NCI-H1092 treated with DMSO at 0.1 percent for 48 hours (cell line): Measurements from ENCODE around the gene FAM181A.

Source experiments
- DNase-seq: peaks from one replicate; lab custom pipeline; 2025; lab: John Stamatoyannopoulos, UW

The FAM181A gene

DNA sequence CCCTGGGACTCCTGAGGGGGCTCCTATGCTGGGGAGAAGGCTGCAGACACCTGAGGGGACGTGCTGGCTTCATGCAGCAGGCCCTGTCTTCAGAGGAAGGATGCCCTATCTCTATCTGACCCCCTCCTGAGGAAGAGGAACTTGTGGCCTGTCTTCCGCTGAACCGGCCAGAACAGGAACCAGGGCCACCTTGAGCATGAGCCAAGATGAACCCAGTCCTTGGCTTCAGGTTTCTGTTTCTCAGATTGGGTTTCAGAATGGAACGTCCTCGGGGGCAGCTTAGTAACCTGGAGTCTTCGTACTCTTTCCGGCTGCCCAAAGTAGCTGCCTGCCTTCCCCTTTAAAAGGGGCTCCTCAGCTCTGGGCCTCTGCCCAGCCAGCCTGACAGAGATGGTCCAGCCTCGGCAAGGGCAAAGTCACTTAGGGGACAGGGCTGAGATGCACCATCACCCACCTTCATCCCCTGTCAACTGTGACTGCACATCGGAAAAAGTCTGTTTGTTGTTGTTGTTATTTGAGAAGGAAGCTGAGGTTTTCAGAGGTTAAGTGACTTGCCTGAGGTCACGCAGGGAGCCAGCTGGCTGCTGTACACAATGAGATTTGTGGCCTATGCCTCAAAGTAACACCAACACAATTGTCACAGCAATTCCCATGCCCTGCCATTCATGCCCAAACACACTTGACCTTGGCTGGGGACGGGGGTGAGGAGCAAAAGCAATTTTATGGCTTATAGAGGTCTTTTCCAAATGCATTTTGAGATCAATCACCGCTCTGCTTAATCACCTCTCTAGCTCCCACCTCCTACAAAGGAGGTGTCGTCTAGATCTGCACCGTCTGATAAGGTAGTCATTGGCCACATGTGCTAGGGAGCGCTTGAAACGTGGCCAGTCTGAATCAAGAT is 35.8 kb downstream of the FAM181A start:
- no peak for DNase-seq

DNA sequence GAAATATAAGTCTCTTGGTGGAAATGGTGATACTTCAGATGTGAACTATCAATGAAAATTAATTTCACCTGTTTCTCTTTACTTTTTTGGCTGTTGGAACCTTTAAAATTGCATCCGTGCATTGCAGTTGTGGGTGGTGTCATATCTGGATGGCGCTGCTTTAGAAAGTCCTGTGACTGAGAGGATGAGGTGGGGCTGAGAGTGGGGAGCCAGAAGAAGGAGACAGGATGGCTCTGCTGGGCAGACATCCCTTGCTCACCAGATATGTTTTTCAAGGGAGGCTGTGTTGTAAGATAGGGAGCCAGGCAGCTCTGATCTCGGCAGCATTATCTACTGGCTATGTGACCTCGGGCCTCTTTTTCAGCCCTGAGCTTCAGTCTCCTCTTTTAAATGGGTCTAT is 36.5 kb downstream of the FAM181A start:
- DNase-seq = no peak

DNA sequence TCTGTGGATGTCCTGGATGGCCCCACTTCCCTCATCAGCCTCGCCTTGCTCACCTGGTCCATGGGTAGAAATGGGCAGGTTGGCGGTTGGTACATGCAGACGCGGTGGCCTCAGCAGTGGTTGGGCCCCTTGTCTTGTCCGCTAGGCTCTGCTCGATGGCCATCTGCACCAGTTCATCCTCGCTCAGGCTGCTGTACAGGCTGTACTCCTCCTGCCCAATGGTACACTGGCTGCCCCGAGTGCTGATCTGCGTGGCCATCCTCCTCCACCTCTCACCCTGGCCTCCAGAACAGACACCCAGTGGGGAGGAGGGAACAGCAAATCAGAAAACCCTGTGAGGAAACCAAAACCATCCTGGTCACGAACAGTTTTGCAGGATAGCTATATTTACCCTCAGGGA is 37.1 kb downstream of the FAM181A start:
- DNase-seq = no peak

DNA sequence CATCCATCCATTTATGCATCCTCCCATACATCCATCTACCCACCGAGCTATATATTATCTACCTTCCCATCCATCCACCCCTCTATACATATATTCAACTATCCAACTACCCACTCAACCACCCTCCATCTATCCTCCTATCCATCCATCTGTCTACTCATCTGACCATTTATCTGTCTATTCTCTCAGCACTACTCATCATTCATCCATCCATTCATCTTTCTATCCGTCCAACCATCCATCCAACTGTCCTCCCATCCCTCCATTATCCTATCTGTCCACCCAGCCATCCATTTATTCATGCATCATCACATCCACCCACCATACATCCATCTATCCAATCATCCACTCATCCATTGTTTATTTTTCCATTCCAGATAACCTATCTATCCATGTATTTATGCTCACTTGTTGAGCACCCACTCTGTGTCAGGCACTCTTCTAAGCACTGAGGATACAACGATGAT is 37.7 kb downstream of the FAM181A start:
- no peak for DNase-seq

DNA sequence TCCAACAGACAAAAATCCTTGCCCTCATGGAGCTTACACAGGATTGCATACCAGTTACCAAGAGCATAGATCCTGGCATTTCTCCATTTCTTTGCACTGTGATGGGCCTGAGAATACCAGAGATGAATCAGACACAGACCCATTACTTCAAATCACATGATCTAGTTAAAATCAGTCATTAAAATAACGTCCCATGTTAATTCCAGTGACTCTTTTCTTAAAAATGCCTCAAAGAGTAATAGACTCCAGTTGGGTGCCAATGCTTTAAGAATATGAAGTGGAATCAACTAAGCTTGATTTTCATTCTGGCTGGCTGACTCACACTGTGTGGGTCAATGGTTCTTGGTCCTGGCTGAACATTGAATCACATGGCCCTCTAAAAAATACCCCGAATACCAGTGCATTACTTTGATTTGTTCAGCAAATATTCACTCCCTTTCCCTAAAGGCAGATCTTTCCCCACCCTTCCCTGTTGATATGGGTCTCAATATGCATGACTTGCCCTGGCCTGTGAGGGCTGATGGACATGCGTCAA is 38.2 kb downstream of the FAM181A start:
- no peak for DNase-seq

DNA sequence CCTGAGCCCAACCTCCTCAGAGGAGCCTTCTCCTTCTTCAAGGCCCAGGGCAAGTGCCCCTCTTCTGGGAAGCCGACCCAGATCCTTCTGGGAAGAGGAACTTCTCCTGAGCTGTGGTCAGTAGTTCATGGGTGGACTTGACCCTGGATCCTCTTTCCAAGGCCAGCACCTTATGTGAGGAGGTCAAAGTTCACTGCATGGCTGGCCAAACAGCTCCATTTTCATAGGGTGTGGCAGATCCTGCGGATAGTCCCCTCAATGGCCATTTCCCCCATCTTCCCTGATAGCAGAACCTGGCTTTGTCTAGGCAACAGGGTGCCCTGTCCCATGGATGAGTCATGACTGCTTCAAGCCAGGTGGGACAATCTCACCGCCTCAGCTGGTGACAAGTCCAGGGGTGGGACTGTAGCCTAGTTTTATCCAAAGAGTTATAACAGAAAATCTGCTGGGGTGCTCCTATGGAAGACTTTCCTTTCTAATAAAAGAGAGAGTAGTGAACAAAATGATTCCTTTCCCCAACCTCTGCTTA is 38.9 kb downstream of the FAM181A start:
- DNase-seq = no peak

DNA sequence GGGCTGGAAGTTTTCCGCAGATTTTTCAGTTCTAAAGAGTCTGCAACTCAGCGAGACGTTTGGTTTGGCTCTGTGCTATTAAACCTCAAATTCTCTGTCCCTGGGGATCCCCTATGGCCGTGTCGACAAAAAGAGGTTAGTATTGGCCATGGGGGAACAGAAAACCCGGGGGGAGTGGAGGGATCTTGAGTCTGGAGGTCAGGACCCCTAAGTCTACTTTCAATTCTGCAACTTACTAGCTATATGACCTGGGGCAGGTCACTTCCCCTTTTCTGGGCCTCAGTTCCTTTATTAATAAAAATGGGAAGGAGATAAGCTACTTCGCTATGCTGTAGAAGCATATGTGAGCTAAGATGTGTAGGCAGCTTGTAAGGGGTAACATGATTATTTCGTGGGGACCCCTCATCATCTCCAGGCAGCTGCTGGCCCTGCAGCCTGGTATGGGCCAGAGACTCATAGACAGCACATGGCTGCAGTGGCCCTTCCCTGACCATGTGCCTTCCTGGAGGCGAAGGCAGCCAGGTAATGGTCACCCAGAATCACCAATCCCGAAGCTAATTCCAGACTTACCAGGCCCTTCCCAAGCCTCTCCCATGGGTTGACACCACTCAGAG is 40.6 kb downstream of the FAM181A start:
- no peak for DNase-seq

DNA sequence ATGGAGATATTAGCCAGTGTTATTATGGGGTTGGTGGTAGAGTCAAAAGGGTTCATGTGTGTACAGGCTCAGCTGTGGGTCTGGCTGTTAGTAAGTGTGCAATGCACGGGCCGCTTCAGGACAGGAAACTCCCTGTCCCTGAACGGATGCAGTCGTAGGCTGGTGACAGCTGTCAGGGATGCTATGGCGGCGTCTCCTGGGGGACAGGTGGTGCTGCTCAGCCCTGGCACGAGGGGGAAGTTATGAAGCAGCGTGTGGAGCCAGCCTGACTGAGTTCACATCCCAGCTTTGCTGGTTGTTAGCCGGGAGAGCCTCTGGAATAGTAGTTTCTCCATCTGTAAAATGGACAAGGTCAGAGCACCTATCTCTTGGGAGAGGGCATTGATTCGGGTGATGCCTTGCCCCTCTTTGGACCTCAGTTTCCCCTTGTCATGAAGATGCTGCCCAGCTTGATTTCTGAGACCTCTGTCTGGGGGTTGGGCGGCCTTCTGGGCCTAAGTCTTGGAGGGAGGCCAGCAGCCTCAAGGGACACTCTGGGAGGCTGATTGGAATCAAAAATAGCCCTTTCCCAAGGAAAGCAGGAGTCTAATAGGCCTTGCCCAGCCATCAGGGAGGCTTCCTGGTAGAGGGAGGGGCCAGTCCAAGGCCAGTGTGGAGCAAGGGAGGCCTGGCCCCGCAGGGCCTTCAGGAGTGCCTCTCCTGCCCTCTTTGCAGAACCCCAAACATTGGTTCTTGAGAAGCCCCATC is 42.1 kb downstream of the FAM181A start:
- DNase-seq = no peak

DNA sequence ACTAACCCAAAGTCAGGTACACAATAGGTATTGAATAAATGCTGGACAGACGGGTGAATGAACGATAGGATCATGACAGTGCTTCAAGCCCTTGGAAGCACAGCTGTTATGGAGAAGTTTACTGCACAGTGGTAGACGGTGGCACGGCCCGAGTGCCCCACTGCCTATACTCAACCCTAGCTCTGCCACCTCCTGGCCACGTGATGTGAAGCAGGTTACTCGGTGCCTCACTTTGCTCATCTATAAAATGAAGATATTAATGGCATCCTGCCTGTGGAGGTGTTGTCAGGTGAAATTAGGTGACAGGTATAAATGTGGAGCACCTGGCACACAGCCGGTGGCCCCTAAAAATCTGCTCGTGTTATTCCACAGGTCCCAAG is 43.4 kb downstream of the FAM181A start:
- DNase-seq = peak; percentile 35

DNA sequence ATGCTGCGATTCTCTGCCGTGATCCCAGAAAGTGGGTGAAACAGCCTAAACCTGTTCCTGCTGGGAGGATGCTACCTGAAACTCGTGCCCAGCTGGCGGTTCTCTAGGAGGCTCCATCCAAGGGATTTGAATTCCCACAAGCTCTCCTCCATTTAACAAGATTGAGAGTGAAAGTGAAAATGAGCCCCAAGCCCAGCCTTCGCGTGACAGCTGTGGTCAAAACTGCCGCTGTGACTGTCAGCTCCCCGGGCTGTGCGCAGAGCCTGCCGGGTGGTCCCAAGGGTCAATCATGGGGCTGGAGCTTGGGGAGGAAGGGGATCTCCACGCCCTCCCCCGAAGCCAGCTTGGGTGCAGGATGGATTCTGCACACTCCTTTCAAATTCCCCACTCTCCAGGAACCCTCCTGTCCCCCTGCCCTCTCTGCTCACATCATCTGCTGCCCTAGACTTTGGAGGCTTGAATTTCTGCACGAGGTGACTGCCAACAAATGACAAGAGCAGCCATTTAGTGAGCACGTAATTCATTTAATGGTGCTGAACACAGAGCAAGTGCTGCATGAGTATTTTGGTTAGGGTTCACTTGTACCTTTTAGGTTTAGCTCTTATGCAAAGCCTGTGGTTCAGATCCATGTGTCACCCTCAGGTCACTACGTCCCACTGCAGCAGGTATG is 44.0 kb downstream of the FAM181A start:
- no peak for DNase-seq

DNA sequence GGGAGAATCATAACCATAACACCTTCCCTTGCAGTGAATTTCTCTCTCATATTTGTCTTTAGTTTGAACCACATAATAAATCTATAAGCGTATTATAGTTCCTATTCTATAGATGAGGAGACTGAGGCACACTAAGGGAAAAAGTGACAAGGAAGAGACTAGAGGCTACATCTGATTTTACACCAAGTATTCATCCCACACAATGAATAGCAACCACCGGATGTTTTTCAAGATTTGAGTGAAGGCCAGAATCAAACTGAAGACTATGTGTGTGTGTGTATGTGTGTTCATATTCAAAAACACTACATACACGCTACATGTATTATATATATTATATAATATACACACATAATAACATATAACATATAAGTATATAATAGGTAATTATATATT is 44.5 kb downstream of the FAM181A start:
- DNase-seq = no peak

DNA sequence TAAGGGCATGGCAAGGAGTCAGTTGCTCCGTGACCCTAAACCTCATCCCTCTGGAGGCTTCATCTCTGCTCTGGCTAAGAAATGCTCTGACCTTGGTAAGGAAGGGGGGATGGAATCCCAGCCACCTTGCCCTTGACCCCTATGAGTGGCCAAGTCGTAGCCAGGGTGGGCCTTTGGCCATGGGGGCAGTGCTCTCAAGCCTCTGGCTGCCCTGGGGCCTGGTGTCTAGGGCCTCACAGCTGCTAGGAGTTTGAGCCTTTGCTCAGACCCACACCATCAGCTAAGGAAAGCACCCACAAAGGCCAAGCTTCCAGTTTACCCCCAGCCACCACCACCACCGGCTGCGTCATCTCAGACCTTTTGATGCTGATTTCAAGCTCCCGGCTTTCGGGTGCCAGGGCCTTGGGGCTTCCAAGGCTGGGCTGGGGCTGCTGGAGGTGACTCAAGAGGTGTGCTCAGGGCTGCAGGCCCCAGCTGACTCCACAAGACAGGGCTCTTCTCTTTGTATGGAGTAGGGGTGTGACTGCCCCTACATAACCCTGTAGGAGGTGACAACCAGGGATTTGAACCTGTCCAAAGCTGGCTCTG is 45.6 kb downstream of the FAM181A start:
- DNase-seq = no peak

DNA sequence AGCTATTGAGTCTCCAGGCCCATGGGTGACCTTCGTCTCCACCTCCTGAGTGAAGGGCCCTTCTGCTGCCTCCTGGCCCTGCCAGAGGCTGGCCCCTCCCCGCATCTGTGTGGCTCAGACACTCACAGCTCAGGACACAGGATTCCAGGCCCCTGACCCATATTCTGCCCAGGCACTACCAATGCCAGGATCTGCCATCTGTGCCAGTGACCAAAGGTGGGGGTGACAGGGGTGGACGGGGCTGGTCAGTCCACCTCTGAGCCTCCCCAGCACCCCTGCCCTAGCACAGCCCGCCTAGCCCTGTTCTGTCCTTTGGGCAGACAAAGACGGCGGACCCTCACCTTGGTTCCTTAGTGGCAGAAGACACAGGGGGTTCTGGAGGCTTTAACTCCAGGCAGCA is 46.5 kb downstream of the FAM181A start:
- no peak for DNase-seq

DNA sequence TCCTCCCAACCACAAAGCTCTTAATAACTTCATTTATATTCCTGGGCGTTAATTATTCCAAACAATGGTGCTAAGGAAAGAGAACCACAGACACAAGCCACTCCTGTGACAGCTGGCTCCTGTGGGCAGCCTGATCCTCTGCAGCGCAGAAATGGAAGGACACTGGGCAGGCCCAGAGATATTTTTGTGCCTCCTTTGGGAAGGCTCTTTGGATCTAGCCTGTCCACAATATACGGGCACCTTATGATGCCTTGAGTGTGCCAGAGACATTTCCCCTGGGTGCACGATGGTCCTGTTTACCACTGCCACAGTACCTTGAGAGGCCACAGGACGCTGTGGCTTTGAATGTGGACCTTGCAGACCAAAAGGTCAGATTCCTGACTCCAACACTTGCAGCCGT is 47.2 kb downstream of the FAM181A start:
- no peak for DNase-seq

DNA sequence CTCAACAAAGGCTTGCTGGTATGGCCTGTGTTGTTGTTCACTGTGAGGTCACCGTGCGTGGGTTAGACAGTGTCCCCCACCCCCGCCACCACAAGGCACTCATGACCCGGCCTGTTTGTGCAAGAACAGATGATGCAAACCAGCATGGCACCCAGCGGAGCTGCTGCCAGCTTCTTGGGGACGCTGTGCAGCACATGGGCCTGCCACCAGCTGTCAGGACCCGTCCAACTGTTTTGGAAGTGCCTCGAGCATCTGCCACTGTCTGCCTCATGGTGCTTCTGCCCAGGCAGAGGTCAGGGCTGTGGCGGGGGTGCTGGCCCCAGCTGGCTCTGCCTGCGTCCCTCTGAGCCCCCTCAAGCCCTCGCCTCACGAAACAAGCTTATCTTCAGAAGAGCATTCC is 47.7 kb downstream of the FAM181A start:
- no peak for DNase-seq

DNA sequence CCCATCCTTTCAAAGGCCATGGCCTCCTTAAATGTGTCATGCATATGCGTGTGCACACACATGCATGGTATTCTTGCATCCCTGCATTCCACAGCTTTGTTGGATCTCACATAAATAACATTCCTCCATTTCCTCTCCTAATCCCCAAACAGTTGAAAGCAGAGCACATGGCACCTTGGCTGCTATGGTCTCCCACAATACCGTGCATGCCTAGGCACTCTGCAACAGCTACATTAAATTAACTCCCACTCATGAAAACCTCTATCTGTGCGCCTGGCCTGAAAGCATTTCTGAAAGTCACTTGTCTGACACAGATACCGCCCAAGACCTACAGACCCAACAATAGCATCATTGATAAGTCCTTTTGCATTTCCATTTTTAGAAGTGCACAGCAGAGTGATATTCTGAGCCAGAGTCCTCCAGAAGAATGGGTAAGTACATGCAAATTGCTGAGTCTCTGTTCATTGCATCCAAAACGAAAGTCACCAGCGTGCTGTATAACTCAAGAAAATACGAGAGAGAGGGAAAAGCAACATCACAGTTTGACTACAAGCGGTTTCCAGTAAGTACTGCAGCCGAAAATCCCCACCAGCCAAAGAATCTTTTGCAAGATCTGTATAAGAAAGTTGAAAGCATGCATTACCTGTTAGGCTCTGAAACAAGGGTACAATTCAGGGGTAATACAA is 48.8 kb downstream of the FAM181A start:
- DNase-seq = no peak

DNA sequence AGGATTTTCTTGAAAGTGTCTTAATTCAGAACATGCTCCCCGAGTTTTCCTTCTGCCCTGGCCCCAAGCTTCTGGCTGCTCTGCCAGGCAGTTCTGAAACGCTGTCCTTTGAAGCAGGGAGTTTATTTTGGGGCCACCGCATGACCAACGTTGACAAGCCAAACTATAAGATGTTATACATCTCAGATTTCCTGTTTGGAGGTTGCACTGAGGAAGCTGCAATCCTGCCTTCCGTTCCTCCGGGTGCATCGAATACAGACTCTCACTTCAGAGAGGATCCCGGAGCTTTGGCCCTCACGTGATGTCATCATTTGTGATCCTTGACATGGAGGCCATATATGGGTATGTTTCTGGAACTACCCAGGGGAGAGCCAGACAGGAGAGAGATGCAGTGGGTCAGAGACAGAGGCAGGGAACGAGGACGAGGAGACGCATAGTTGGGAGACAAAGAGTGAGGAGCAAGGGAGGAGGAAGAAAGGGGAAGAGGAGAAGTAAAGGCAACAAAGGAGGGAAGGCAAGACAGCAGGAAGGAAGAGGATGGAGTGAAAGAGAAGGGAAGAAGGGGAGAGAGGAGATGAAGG is 49.4 kb downstream of the FAM181A start, which contains the start of gene ASB2:
Gene ASB2 (minus strand): TSS at position 94 of the 581 bp plus-strand sequence. CDS start 12,031 bp downstream, outside the sequence.
- no peak for DNase-seq

DNA sequence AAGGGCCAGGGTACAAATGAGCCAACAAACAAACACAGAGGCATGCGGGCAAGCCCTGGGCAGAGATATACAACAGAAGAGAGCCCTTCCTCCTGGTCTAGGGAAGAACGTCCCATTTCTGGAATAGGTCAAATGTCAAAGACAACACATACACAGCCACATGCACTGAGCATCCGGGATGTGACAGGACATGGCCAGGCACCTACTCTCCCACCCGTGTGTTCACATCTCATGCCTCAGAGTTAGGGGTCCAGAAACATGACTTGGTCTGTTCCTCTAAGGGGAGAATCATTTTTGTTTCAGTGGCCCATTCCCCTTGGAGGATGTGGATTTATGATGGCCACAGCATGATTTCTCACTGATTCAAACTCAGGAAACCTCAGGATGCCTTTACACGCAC is 50.0 kb downstream of the FAM181A start:
- no peak for DNase-seq

DNA sequence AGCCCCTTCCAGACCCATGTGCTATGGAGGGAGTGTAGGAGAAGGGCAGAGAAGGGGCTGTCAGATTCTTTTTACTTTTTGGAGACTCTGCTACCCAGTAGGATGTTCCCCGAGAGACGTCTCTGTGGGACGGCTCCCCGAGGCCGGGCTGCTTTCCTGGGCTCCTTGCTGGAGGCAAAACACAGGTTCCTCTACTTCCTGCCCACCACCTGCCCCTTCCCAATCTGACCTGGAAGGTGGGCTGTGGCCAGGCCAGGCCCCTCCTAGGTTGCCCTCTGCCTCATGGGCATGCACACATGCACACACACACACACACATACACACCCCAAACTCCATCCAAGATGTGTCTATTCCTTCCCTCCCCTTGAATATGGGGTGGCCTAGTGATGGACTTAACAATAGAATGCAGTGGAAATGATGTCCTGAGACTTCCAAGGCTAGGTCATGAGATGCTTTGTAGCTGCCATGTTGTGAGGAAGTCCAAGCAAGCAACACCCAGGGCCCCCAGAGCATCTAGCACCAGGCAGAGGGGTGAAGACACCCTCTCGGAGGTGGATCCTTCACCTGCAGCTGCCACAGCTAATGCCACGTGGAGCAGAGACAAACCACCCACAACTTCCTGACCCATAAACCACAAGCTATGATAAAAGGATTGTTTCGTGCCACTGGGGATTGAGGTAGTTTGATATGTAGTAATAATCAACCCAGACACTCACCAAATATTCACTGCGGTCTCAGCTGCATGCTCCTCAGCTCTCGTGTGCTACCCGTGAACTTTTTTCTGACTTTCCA is 50.8 kb downstream of the FAM181A start:
- no peak for DNase-seq
